Sigmoid colon (tissue), 3 donors: ENCODE measurements around the gene CYB5B.

ENCODE experiments used
- CTCF ChIP-seq, 4 experiments: fragments of 450-650 bp in 3 of 4; fragments of 200-600 bp in 1 of 4; IDR thresholded peaks; one replicate each; pipeline ENCODE4 v1.5.1; 2016 to 2019; ENCODE audit warnings: antibody characterized with exemption in 4 of 4, mild to moderate bottlenecking in 3 of 4, moderate library complexity in 2 of 4
- POLR2A ChIP-seq, 2 donors: fragments of 450-650 bp; IDR thresholded peaks; one replicate each; pipeline ENCODE4 v1.6.1; 2016; ENCODE audit warnings: antibody characterized with exemption in 2 of 2, mild to moderate bottlenecking in 2 of 2, moderate library complexity in 2 of 2

- TF ChIP-seq CTCF (IDR thresholded peaks at IDR 0.05) (no peak), POLR2A (IDR thresholded peaks at IDR 0.05) (no peak)
Measured at GRCh38 chr16:69410219-69410990, 14.0 kb upstream of the CYB5B start.
